HG03521 (cell line): ENCODE results near the gene C6orf118.

Experiments
- ATAC-seq: cut with Tn5 transposase; IDR thresholded peaks from one replicate; pipeline ENCODE4 v1.9.1; 2021; ENCODE audit warnings: mild to moderate bottlenecking, moderate library complexity; ENCODE audit not compliant: unreplicated experiment

Gene C6orf118

DNA sequence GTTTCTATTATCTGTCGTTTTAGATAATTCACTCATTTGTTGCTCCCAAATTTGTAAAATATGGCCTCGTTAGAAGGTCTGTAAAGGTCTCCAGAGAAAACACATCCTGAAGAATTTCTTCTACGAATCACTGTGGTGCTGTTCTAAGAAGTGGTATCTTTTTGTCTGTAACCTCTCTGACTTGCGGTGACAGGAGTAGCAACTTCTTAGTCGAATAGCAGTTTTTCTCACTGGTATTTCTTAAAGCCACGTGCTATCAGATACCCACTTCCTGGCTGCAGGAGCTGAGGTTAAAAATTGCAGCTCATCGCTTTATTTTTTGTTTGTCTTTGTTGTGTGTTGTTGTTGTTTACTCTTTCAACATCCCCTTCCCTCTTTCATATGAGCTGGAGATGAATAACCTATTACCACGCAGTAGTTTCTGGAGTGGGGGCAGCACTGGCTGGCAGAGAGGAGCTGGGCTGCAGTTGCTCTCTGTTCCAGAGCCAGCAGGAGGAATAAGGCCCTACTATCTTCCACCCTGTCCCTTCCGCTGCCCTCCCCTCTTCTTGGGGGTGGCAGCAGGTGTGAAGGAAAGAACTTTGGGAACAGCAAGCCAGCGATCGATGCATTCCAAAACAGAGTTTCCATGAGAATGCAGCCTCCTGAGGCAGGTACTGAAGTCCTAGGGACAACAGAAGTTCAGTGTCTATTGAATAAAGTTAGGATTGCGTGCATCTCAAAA, 64.7 kb downstream of the C6orf118 start:
- no peak for ATAC-seq

- ATAC-seq: no peak
Measured at GRCh38 chr6:165243801-165244200, 65.6 kb downstream of the C6orf118 start.

DNA sequence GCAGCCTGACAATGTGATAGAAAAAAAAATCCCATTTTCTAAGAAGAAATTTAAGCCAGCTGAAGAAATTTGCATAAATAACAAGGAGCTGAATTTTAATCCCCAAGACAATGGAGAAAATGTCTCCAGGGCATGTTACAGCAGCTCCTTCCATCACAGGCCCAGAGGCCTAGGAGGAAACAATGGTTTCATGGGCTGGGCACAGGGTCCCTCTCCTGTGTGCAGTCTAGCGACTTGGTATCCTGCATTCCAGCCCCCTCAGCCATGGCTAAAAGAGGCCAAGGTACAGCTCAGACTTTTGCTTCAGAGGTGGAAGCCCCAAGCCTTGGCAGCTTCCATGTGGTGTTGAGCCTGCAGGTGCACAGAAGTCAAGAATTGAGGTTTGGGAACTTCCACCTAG, 73.1 kb downstream of the C6orf118 start:
- ATAC-seq: no peak

GRCh38 chr6:165232731-165233488, 76.5 kb downstream of the C6orf118 start:
- no peak for ATAC-seq

DNA sequence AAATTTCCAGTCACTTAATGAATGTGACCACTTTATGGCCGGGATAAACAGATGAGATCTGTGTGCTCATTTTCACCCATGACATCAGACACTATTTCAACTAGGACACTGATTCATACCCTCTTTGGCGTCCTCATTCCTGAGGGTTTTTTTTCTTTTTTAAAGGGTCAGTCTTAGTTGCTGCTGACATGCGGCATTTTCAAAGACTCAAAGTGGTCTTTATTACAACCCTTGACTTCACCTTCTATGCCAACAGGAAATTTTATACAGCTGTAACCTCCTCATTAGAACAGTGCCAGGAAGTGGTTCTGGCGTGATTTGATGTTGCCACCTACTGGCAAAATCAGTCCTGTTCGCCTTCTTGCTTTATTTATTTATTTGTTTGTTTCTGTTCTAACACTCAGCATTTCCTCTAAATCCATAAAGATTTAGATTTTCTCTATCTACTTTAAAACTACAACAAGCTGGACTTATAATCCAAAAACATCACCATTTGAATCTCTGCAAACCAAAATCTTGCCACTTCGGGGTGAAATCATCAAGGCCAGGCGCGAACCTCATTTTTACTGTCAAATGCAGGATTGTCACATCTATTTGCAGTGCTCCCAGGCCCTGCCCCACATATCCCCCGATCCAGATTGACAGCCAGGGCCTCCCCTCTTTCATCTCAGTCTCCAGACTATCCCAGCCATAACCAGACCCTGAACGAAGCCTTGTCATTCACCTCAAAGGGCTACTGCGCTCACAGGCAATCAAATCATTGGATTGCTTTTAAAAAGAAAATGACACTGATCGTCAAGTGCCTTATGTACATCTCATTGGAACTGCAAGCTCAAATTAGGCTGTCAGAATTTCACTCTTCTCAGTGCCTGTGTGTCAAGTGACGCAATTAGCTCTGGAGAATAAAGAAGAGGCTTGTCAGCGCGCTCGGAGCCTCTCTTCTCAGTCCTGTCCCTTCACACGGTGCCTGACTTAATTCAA, 77.5 kb downstream of the C6orf118 start:
- ATAC-seq: no peak

DNA sequence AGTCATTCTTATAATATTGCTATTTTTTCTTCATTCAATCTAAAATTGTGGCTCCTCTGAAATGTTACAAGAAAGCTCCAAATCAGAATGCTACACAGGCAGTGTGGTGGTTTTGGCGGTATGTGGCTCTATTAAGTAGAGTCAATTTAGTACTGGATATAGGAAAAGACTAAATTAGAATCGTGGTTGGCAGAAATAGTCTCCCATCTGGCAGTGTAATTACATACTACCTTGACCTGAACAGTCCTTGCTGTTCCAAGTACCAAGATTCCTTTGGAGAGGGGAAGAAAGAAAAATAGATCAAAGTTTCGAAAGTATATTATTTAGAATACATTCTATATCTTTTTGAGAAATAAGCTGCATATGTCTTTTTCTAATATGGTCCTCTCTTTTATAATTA, 78.2 kb downstream of the C6orf118 start:
- ATAC-seq: no peak
